Tibial nerve (tissue), 4 donors: ENCODE results near the gene OR6X1. TPM values are rescaled to one million over a fixed set of nuclear protein-coding genes. Genes with fewer than 3 reads are reported as not detected.

Source experiments
- DNase-seq, 2 donors: peaks; one replicate each; pipeline ENCODE4 v3.0.0-alpha.2; 2019; ENCODE audit warnings: low spot score in 2 of 2
- H3K27ac ChIP-seq, 4 donors: fragments of 200-600 bp; sonication (generic) in 3 of 4; one replicate each; pipeline ENCODE4 v1.5.1; 2017 to 2019; ENCODE audit warnings: mild to moderate bottlenecking in 1 of 4
- H3K27me3 ChIP-seq, 2 donors: fragments of 200-600 bp; sonication (generic) in 1 of 2; one replicate each; pipeline versions ENCODE4 v1.5.1 to v1.6.0; 2017 to 2019
- H3K36me3 ChIP-seq, 3 donors: fragments of 200-600 bp; sonication (generic); one replicate each; pipeline ENCODE4 v1.5.1; 2018 to 2019
- H3K4me1 ChIP-seq, 4 donors: fragments of 200-600 bp; sonication (generic) in 3 of 4; one replicate each; pipeline ENCODE4 v1.5.1; 2017 to 2019
- H3K4me3 ChIP-seq, 4 donors: fragments of 200-600 bp; sonication (generic) in 3 of 4; one replicate each; pipeline ENCODE4 v1.5.1; 2017 to 2019; ENCODE audit warnings: mild to moderate bottlenecking in 1 of 4, moderate library complexity in 1 of 4
- H3K9me3 ChIP-seq, 4 donors: fragments of 200-600 bp; sonication (generic) in 3 of 4; one replicate each; pipeline ENCODE4 v1.5.1; 2017 to 2019
- EP300 ChIP-seq, 2 donors: sonication (generic); formaldehyde crosslinking; IDR thresholded peaks; one replicate each; pipeline ENCODE4 v1.6.1; 2017; ENCODE audit warnings: antibody characterized with exemption in 2 of 2, mild to moderate bottlenecking in 1 of 2
- POLR2A ChIP-seq, 2 donors: fragments of 450-650 bp; IDR thresholded peaks; one replicate each; pipeline ENCODE4 v1.6.1; 2017; ENCODE audit warnings: antibody characterized with exemption in 2 of 2, mild to moderate bottlenecking in 2 of 2, moderate library complexity in 2 of 2
- WGBS, 2 donors: methylation state at CpG; one replicate each; pipeline ENCODE4 v1.1.5; 2018; 5-methylcytosine and 5-hydroxymethylcytosine counted together
- total RNA-seq, 4 donors: library from RNA; depleted of rRNA; stranded (reverse); fragments of >200 nt; gene quantifications; one replicate each; pipeline ENCODE4 v1.1.0, GENCODE V29; 2016
- TF ChIP-seq, protein P1 (sequence below), 5 experiments: fragments of 200-600 bp in 3 of 5; fragments of 450-650 bp in 2 of 5; sonication (generic) in 3 of 5; IDR thresholded peaks; one replicate each; pipeline ENCODE4 v1.5.1; 2016 to 2019; ENCODE audit warnings: antibody characterized with exemption in 5 of 5, mild to moderate bottlenecking in 3 of 5, moderate library complexity in 2 of 5

Gene OR6X1
- total RNA-seq, 4 donors from 2014 or later = not detected

DNA sequence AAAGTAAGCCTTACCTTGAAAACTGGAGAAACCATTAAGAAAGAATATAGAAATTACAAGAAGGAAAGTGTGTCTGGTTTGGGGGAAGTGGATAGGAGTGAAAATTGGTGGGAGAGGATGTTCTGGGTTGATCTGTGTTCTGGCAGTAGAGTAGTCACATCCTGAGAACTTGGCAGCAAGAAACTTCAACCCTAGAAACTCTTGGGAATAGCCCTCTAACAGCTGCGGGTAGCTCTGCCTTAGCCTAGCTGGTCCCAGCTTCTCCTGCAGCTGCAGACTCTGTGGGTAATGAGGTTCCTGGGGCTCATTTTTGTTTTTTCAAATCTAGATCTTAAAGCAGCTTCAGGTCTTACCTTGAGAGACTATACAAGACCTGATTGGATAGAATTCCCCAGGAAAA lies 24.2 kb upstream of the OR6X1 start:
- DNase-seq = no peak
- no peak overlapping the region for H3K27ac ChIP-seq
- H3K4me3 ChIP-seq = no peak overlapping the region
- WGBS, 2 donors = 73 to 79% methylated on average over 1 of the region's 1 CpG
- no peaks in the 10 kb centered on the region for H3K27me3 ChIP-seq
- no peaks in the 10 kb centered on the region for H3K4me1 ChIP-seq
- TF ChIP-seq POLR2A (IDR thresholded peaks at IDR 0.05) (no peak), EP300 (IDR thresholded peaks at IDR 0.05) (no peak)
- TF ChIP-seq, protein P1, sequence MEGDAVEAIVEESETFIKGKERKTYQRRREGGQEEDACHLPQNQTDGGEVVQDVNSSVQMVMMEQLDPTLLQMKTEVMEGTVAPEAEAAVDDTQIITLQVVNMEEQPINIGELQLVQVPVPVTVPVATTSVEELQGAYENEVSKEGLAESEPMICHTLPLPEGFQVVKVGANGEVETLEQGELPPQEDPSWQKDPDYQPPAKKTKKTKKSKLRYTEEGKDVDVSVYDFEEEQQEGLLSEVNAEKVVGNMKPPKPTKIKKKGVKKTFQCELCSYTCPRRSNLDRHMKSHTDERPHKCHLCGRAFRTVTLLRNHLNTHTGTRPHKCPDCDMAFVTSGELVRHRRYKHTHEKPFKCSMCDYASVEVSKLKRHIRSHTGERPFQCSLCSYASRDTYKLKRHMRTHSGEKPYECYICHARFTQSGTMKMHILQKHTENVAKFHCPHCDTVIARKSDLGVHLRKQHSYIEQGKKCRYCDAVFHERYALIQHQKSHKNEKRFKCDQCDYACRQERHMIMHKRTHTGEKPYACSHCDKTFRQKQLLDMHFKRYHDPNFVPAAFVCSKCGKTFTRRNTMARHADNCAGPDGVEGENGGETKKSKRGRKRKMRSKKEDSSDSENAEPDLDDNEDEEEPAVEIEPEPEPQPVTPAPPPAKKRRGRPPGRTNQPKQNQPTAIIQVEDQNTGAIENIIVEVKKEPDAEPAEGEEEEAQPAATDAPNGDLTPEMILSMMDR (IDR thresholded peaks at IDR 0.05) = no peak
- H3K9me3 ChIP-seq = no peaks in the 10 kb centered on the region
- H3K36me3 ChIP-seq = no peaks in the 10 kb centered on the region

DNA sequence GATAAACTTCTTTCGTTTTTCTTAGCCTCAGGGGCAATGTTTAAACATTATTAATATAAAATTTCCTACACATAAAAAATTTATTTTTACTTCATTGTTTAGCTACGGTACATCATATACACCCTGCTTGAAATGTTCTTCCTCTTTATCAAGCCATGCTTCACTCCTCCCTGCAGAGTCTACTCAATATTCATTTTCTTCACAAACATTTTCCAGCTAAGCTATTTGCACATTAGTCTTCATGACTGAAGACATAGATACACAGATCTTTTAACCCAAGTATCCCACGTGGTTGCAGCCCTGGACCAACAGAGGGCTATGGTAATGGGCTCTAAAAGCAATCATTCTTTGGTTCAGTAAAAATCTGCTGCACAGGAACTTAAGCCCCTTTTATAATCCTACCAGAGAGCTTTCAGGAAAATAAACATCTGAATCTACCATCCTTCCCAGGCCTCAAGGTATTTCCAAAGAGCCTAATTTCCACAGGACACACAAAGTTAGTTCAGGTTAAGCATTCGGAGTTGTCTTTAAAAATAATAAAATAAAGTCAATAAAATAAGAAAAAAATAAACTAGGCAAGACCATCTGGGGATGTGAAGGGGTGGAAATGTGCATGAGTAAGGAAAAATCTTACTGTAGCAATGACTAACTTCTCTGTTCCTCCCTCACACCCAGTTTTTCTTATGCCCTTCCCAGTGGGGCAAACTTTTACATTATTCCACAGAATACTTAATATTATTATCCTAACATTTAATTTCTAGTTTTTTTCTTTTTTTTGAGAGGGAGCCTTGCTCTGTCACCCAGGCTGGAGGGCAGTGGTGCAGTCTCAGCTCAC lies 21.6 kb upstream of the OR6X1 start:
- TF ChIP-seq POLR2A (IDR thresholded peaks at IDR 0.05) (no peak), EP300 (IDR thresholded peaks at IDR 0.05) (no peak)
- TF ChIP-seq, protein P1 (IDR thresholded peaks at IDR 0.05) = no peak
- no peak overlapping the region for H3K27ac ChIP-seq
- WGBS, 2 donors = 43 to 44% methylated on average over 4 of the region's 4 CpGs
- no peak for DNase-seq
- H3K27me3 ChIP-seq = no peaks in the 10 kb centered on the region
- H3K4me3 ChIP-seq = no peak overlapping the region
- no peaks in the 10 kb centered on the region for H3K4me1 ChIP-seq
- no peaks in the 10 kb centered on the region for H3K36me3 ChIP-seq
- H3K9me3 ChIP-seq = no peaks in the 10 kb centered on the region

DNA sequence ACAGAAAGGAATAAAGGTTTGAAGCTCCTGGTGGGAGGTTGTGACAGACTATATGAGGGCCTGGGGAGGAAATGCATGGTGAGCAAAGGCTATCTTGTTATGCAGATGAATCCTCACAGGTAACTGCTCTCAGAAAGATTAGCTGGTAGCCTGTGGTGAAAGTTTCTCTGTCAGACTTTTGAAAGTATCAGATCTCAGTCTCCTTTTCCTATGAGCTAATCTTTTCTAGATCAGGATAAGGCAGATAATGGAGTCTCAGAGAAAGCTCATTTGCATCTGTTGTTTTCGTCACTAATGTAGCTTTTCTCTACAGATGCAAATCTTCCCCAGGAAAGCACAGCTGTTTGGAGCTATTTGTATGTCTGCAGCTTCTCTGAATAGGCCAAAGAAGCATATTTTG lies 21.0 kb upstream of the OR6X1 start:
- no peak overlapping the region for H3K27ac ChIP-seq
- no peak for DNase-seq
- WGBS, 2 donors = 50 to 68% methylated on average over 1 of the region's 1 CpG
- no peak overlapping the region for H3K4me3 ChIP-seq
- no peaks in the 10 kb centered on the region for H3K4me1 ChIP-seq
- H3K9me3 ChIP-seq = no peaks in the 10 kb centered on the region
- no peaks in the 10 kb centered on the region for H3K36me3 ChIP-seq
- no peaks in the 10 kb centered on the region for H3K27me3 ChIP-seq
- TF ChIP-seq EP300 (IDR thresholded peaks at IDR 0.05) (no peak), POLR2A (IDR thresholded peaks at IDR 0.05) (no peak)
- TF ChIP-seq, protein P1 (IDR thresholded peaks at IDR 0.05) = no peak

DNA sequence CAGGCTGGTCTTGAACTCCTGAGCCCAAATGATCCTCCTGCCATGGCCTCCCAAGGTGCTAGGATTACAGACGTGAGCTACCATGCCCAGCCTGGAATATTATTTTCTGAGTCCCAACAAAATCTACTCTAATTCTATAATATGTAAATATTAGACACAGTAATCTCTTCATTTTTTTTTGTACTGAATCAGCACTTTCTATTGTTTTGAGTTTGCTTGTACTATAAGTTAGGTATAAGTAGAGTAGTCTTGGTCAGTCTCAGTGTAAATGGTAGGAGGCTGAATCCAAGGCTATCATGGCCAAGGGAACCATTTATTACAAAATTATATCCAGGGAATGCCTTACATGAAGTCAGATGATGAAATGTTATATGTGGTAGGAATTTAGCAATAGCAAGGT lies 19.6 kb upstream of the OR6X1 start:
- WGBS, 2 donors = 84 to 86% methylated on average over 1 of the region's 1 CpG
- no peak overlapping the region for H3K27ac ChIP-seq
- H3K9me3 ChIP-seq = no peaks in the 10 kb centered on the region
- H3K27me3 ChIP-seq = no peaks in the 10 kb centered on the region
- H3K4me3 ChIP-seq = no peak overlapping the region
- no peaks in the 10 kb centered on the region for H3K4me1 ChIP-seq
- no peaks in the 10 kb centered on the region for H3K36me3 ChIP-seq
- TF ChIP-seq POLR2A (IDR thresholded peaks at IDR 0.05) (no peak), EP300 (IDR thresholded peaks at IDR 0.05) (no peak)
- TF ChIP-seq, protein P1 (IDR thresholded peaks at IDR 0.05) = no peak
- DNase-seq = no peak

DNA sequence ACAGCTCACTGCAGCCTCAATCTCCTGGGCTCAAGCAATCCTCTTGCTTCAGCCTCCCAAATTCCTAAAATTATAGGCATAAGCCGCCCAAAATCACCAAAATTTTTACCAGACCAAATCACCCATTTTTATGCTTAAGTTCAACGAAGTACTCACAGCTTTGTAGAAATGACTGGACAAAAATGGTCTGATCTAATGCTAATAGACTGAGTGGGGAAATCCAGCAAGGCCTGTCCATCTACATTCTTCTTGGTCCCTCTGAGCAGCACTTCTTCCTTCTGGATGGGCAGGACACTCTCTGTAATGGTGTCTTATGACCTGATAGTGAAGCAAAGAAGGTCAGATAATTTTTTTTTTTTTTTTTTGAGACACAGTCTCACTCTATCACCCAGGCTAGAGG lies 18.7 kb upstream of the OR6X1 start:
- 70 to 76% methylated on average over 2 of the region's 2 CpGs for WGBS, 2 donors
- TF ChIP-seq POLR2A (IDR thresholded peaks at IDR 0.05) = no peak
- TF ChIP-seq, protein P1 (IDR thresholded peaks at IDR 0.05) = no peak
- no peak for TF ChIP-seq EP300 (IDR thresholded peaks at IDR 0.05)

More for the DNA sequence above, 18.7 kb upstream of the OR6X1 start:
- no peak for DNase-seq
- no peaks in the 10 kb centered on the region for H3K9me3 ChIP-seq
- no peaks in the 10 kb centered on the region for H3K4me1 ChIP-seq
- H3K36me3 ChIP-seq = no peaks in the 10 kb centered on the region
- no peak overlapping the region for H3K4me3 ChIP-seq
- no peak overlapping the region for H3K27ac ChIP-seq
- H3K27me3 ChIP-seq = no peaks in the 10 kb centered on the region
